ENCODE measurements around the gene LELP1. TPM values are rescaled to one million over a fixed set of nuclear protein-coding genes. Genes with fewer than 3 reads are reported as not detected.

LELP1 gene
- total and polyA plus RNA-seq, 2 of the 8 experiments (the other 6 are each of a cell fraction or from before 2014, with no cell fraction given): not detected

DNA sequence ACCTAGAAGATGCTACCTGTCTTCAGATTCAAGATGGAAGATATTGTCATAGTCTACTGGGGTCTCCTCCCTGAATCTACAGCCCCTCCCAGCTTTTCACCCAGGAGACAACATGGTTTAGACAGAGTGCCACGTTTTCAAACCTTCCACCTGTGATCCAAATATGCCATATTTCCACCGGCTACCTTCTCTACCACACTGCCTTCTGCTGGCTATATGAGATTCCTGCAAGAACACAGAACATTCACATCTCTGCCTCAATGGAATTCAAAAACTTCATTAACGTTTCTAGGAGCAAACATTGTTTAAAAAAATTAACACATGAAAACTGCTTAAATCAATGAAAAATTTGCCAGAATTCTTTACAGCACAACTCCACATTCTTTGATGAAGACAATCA, 12.9 kb upstream of the LELP1 start:
- 32% methylated on average over 3 of the region's 3 CpGs; no CpG with 5 or more reads in 1 of the 2 experiments for WGBS, 2 experiments (ENCODE audit: extremely low coverage in 1 of 2, insufficient coverage in 1 of 2, insufficient read length in 1 of 2, insufficient replicate concordance in 2 of 2, low coverage in 1 of 2, low lambda C conversion rate in 2 of 2, missing lambda C conversion rate in 1 of 2)
- Histone ChIP-seq H2AK5ac (ENCODE audit: low read depth, low read length) (no peak overlapping the region), H2BK120ac (replicated peaks; ENCODE audit: low read depth, low read length) (no peak overlapping the region), H3K27me3 (replicated peaks in 1 of 4; ENCODE audit: control insufficient read depth in 3 of 4, extremely low read depth in 1 of 4, insufficient read depth in 3 of 4, low read length in 3 of 4) (no peaks in the 10 kb centered on the region), H3K23ac (ENCODE audit: insufficient read length) (no peak overlapping the region), H3K4ac (replicated peaks; ENCODE audit: insufficient read length, low read depth, low read length) (no peak overlapping the region), H3K14ac (ENCODE audit: insufficient read length) (no peak overlapping the region), H2BK5ac (ENCODE audit: low read depth, low read length) (no peak overlapping the region), H3K4me1 (replicated peaks in 1 of 4; ENCODE audit: control insufficient read depth in 3 of 4, insufficient read depth in 4 of 4, low read length in 3 of 4) (0 out of 7 replicates have a peak, but pooled peaks cover 0 to 2% (median 0%) of the 10 kb centered on the region in 4 experiments), H2BK20ac (ENCODE audit: low read length) (no peak overlapping the region), H3K79me1 (ENCODE audit: low read depth, low read length) (no peaks in the 10 kb centered on the region), H3K27ac (ENCODE audit: low read depth, low read length) (no peak overlapping the region), H2BK15ac (ENCODE audit: low read length) (no peak overlapping the region), H4K91ac (replicated peaks; ENCODE audit: insufficient read length, low read length) (no peak overlapping the region), H4K5ac (ENCODE audit: insufficient read length, low read depth, low read length) (no peak overlapping the region), H2AFZ (ENCODE audit: low read length) (no peak overlapping the region), H3K79me2 (ENCODE audit: control insufficient read depth in 1 of 2, insufficient read depth in 2 of 2, low read length in 2 of 2) (no peaks in the 10 kb centered on the region), H3K18ac (ENCODE audit: extremely low read depth, low read length) (no peak overlapping the region), H3K56ac (replicated peaks; ENCODE audit: insufficient read length, low read depth, low read length) (no peak overlapping the region), H2BK12ac (ENCODE audit: low read depth, low read length) (no peak overlapping the region), H4K20me1 (replicated peaks in 1 of 2; ENCODE audit: control insufficient read depth in 1 of 2, insufficient read depth in 2 of 2, low read length in 2 of 2) (no peaks in the 10 kb centered on the region), H4K8ac (ENCODE audit: extremely low read depth, insufficient read depth, low read length) (no peak overlapping the region), H3K23me2 (ENCODE audit: low read depth, low read length) (no peaks in the 10 kb centered on the region), H3K4me3 (ENCODE audit: extremely low read depth in 1 of 4, insufficient read depth in 2 of 4, low read depth in 3 of 4, low read length in 4 of 4) (no peak overlapping the region), H3K9ac (replicated peaks in 1 of 4; ENCODE audit: extremely low read depth in 1 of 4, low read depth in 3 of 4, low read length in 3 of 4) (no peak overlapping the region), H3K4me2 (ENCODE audit: insufficient read depth in 1 of 2, low read depth in 2 of 2, low read length in 2 of 2) (no peak overlapping the region), H3K36me3 (ENCODE audit: control insufficient read depth in 2 of 4, insufficient read depth in 4 of 4, low read length in 3 of 4) (no peaks in the 10 kb centered on the region), H3K9me3 (ENCODE audit: insufficient read depth in 2 of 2, low read depth in 1 of 2, low read length in 1 of 2) (no peaks in the 10 kb centered on the region)
- TF ChIP-seq RAD21 (IDR thresholded peaks at IDR 0.05 in 1 of 2, conservative IDR thresholded peaks at IDR 0.05 in 1 of 2; ENCODE audit: low read depth in 2 of 2, low read length in 2 of 2) (peak; percentile 80 to 85), POLR2AphosphoS5 (IDR thresholded peaks at IDR 0.05; ENCODE audit: low read depth, low read length) (no peak)
- TF ChIP-seq, protein P1, sequence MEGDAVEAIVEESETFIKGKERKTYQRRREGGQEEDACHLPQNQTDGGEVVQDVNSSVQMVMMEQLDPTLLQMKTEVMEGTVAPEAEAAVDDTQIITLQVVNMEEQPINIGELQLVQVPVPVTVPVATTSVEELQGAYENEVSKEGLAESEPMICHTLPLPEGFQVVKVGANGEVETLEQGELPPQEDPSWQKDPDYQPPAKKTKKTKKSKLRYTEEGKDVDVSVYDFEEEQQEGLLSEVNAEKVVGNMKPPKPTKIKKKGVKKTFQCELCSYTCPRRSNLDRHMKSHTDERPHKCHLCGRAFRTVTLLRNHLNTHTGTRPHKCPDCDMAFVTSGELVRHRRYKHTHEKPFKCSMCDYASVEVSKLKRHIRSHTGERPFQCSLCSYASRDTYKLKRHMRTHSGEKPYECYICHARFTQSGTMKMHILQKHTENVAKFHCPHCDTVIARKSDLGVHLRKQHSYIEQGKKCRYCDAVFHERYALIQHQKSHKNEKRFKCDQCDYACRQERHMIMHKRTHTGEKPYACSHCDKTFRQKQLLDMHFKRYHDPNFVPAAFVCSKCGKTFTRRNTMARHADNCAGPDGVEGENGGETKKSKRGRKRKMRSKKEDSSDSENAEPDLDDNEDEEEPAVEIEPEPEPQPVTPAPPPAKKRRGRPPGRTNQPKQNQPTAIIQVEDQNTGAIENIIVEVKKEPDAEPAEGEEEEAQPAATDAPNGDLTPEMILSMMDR (IDR thresholded peaks at IDR 0.05; ENCODE audit: control extremely low read depth in 1 of 3, insufficient read depth in 1 of 3, low read depth in 1 of 3, low read length in 3 of 3): peak in 2 of 3 experiments; percentile 66 to 70; a peak in 3 of 4 replicates
- DNase-seq (ENCODE audit: low read depth in 1 of 2, low spot score in 2 of 2) (no peak), FAIRE-seq (peak; percentile 39)
- POLR2A ChIA-PET (ENCODE audit: partially characterized antibody): interaction anchor here (0.6 to 1.0 kb wide), 3 partner anchors 45 to 320 kb away, joined by 3 to 4 read pairs (median 3); no protein-coding TSS in a partner anchor
- CTCF ChIA-PET (ENCODE audit: partially characterized antibody): interaction anchor here (0.6 to 10.6 kb wide), 13 partner anchors 31 to 1771 kb away, joined by 3 to 200 read pairs (median 4); partner anchors contain the start of genes SMCP, SPRR2D and SPRR4

Measured in H1 (cell line).